Psoas muscle (tissue), 8 donors: Measurements from ENCODE around the gene NCKAP1. TPM values are rescaled to one million over a fixed set of nuclear protein-coding genes. Genes with fewer than 3 reads are reported as not detected.

ENCODE experiments used
- ATAC-seq, 4 donors: fragments of 200-7000 bp; cut with Tn5 transposase; one replicate each; pipeline ENCODE4 v1.9.1; 2020; ENCODE audit warnings: moderate library complexity in 3 of 4, mild to moderate bottlenecking in 2 of 4
- DNase-seq, 2 donors: peaks; one replicate each; pipeline ENCODE4 v3.0.0-alpha.2; 2020
- H3K27ac ChIP-seq: fragments of 200-600 bp; one replicate; pipeline ENCODE4 v1.8.0; 2022
- H3K27me3 ChIP-seq, 3 donors: fragments of 200-600 bp in 1 of 3; one replicate each; pipeline versions ENCODE4 v1.6.1 to v1.8.0; 2013 to 2022; ENCODE audit warnings: low read length in 2 of 3, mild to moderate bottlenecking in 2 of 3, moderate library complexity in 1 of 3; ENCODE audit not compliant: insufficient read depth in 3 of 3
- H3K36me3 ChIP-seq, 2 donors: fragments of 200-600 bp in 1 of 2; one replicate each; pipeline versions ENCODE4 v1.6.1 to v1.8.0; 2013 to 2022; ENCODE audit warnings: low read depth in 1 of 2, mild to moderate bottlenecking in 1 of 2, moderate library complexity in 1 of 2; ENCODE audit not compliant: insufficient read depth in 1 of 2
- H3K4me1 ChIP-seq: fragments of 200-600 bp; one replicate; pipeline ENCODE4 v1.8.0; 2022
- H3K4me3 ChIP-seq: fragments of 200-600 bp; one replicate; pipeline ENCODE4 v1.8.0; 2022; ENCODE audit warnings: mild to moderate bottlenecking
- H3K9me3 ChIP-seq: fragments of 200-600 bp; one replicate; pipeline ENCODE4 v1.8.0; 2022
- CTCF ChIP-seq: fragments of 200-600 bp; IDR thresholded peaks from one replicate; pipeline ENCODE4 v1.8.0; 2022; ENCODE audit warnings: antibody characterized with exemption
- WGBS, 3 donors: extraction: QIAGEN DNeasy Blood & Tissue Kit; methylation state at CpG; one replicate each; pipeline versions ENCODE4 v1.1.6 to v1.1.7; 2013; 5-methylcytosine and 5-hydroxymethylcytosine counted together
- intact Hi-C, 2 donors: fragments of 100-400 bp; cut with DNase I; formaldehyde crosslinking; loops; one replicate each; pipeline versions ENCODE4 v1.11.0 to v1.14.2; 2022
- polyA plus RNA-seq, 3 donors: library from polyadenylated mRNA; stranded (reverse); fragments of 200-250 nt; gene quantifications; one replicate each; pipeline ENCODE4 v1.2.3, GENCODE V29; 2013
- total RNA-seq, 4 donors: library from RNA; stranded (reverse); fragmentation: NEBNext Ultra II Directional in 2 of 4; extraction: Animal tissue kit (Norgen Biotek cat#: 25700) in 2 of 4; gene quantifications; one replicate each; pipeline versions ENCODE4 v1.2.1 to v1.2.4, GENCODE V29; 2021 to 2023
- donor health status: healthy with polysubstance abuse.
- donor health status: DM: no; HTN: no; CAD: no; lungs with moderate emphysema.
- donor health status: Bipolar disorder and iron deficiency.
- donor health status: healthy.
- donor health status: DM: yes; HTN: yes; CAD: no.
- donor health status: DM: no; HTN: no; CAD: no.
- donor health status: DM: no; HTN: no; CAD: no.
- donor health status: DM: yes; HTN: yes; CAD: no.

The NCKAP1 gene
- total and polyA plus RNA-seq, 7 donors, result 94.1 to 262 (median 120) TPM

DNA sequence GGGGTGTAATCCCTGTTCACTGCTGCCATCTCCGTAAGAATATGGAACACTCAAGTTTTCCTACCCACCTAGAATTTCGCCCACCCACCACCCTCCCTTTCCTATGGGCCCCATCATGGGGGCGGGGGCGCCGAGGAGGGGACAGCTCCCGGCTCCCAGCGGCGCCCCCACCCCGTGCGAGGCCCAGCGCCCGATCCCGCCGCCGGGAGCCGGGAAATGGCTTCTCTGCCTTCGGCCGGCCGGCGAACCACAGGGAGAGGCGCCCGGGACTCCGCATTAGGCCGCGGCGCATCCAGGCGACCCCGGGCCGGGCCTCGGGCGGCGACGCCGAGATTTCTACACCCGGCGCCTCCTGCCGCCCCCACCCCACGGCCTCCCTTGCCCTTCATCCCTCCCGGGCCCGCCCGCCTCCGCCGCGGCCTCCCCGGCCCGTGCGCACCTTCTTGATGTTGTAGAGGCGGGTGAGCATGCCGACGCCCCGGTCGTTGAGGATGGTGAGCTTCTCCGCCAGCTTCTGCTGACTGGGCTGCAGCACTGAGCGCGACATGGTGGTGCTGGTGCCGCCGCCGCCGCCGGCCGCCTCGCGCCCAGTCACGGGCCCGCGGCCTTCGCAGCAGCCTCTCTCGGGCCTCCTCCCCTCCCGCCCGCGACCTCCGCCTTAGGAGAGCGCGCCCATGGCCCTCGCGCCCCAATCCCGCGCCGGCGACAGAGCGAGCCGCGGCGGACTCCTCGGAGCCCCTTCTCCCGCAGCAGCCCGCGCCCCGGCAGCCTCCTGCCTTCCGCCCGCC, 510 bp downstream of the NCKAP1 start:
- intact Hi-C loops, result loop anchor here in 1 of 2 donors (5.0 kb wide), 1 partner anchor 40 kb away; the partner anchor contains the start of gene DUSP19
- no peaks in the 10 kb centered on the region for H3K36me3 ChIP-seq
- no peaks in the 10 kb centered on the region for H3K27me3 ChIP-seq

GRCh38 chr2:183037074-183037552, 1.1 kb downstream of the NCKAP1 start:
- intact Hi-C loops, result loop anchor here in 1 of 2 donors (5.0 kb wide), 1 partner anchor 40 kb away; the partner anchor contains the start of gene DUSP19
- peak overlapping the region; percentile 99 for H3K27ac ChIP-seq
- ATAC-seq (peak in 3 of 4 donors; percentile 46 to 66 (median 48)), DNase-seq (no peak)
- no peaks in the 10 kb centered on the region for H3K27me3 ChIP-seq
- no peaks in the 10 kb centered on the region for H3K9me3 ChIP-seq
- H3K36me3 ChIP-seq, result no peaks in the 10 kb centered on the region
- peak overlapping the region; percentile 85 for H3K4me3 ChIP-seq
- H3K4me1 ChIP-seq, result peaks cover 48% of the 10 kb centered on the region
- no peak for TF ChIP-seq CTCF
- 1 to 4% (median 2%) methylated on average over 4 of the region's 4 CpGs for WGBS, 3 donors

More for the DNA sequence above, 510 bp downstream of the NCKAP1 start:
- Histone ChIP-seq H3K9me3 (no peaks in the 10 kb centered on the region), H3K4me3 (peak overlapping the region; percentile 85), H3K27ac (peak overlapping the region; percentile 99), H3K4me1 (peaks cover 41% of the 10 kb centered on the region)
- ATAC-seq, result peak; percentile 66 to 72 (median 68)
- 0 to 1% (median 0%) methylated on average over 37 to 91 of the region's 91 CpGs for WGBS, 3 donors
- no peak for DNase-seq
- TF ChIP-seq CTCF, result no peak

- Histone ChIP-seq H3K36me3 (no peaks in the 10 kb centered on the region), H3K4me1 (peaks cover 58% of the 10 kb centered on the region), H3K4me3 (peak overlapping the region; percentile 85), H3K27me3 (no peaks in the 10 kb centered on the region), H3K9me3 (no peaks in the 10 kb centered on the region), H3K27ac (peak overlapping the region; percentile 99)
- DNase-seq, result no peak
- ATAC-seq, result no peak
- TF ChIP-seq CTCF, result no peak
- 14 to 39% (median 24%) methylated on average over 2 of the region's 2 CpGs for WGBS, 3 donors
- intact Hi-C loops, result loop anchor here in 1 of 2 donors (5.0 kb wide), 1 partner anchor 41 kb away; the partner anchor contains the start of gene DUSP19
Measured at GRCh38 chr2:183035954-183036669, 2.1 kb downstream of the NCKAP1 start.

DNA sequence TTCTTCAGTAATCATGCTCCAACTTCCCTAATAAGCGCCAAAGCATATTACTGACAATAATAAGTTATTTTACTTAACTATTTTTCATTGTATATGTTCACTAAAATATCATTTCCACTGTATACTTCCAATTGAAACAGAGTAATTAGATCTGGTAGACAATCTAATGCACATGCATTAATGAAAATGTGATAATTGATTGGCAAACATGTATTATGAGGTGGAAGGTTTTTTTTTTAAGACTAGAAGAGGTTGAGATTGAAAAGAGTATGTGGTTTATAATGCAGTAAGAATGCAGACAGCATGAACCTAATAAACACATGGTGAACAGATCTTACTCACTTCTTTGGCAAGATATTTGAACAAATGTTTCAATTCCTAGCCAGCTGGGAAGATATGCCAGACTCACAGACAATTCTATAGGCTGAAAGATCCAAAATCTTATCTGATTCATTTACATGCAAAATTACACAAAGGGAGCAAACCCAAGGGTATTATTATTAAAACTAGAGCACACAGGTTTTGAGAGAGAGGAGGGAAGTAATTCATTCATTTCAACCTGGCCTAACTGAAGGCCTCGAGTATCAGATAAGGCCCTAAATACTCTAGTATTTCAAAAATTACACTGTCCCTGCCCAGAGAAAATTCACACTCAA, 2.8 kb downstream of the NCKAP1 start:
- Histone ChIP-seq H3K27ac (peak overlapping the region; percentile 99), H3K4me1 (peaks cover 63% of the 10 kb centered on the region), H3K9me3 (no peaks in the 10 kb centered on the region), H3K27me3 (no peaks in the 10 kb centered on the region), H3K4me3 (peak overlapping the region; percentile 85), H3K36me3 (no peaks in the 10 kb centered on the region)
- TF ChIP-seq CTCF, result no peak
- 37 to 48% (median 42%) methylated on average over 2 of the region's 2 CpGs for WGBS, 3 donors
- DNase-seq (no peak), ATAC-seq (no peak)
- intact Hi-C loops, result loop anchor here in 1 of 2 donors (5.0 kb wide), 1 partner anchor 42 kb away; the partner anchor contains the start of gene DUSP19
